Measurements from ENCODE around the gene LCE2A.

Gene LCE2A

GRCh38 chr1:152728986-152729385 lies 30.8 kb downstream of the LCE2A start:
- no peak for TF ChIP-seq EZH2phosphoT487 (IDR thresholded peaks at IDR 0.05; ENCODE audit: borderline replicate concordance)
- TF ChIP-seq, protein P1, sequence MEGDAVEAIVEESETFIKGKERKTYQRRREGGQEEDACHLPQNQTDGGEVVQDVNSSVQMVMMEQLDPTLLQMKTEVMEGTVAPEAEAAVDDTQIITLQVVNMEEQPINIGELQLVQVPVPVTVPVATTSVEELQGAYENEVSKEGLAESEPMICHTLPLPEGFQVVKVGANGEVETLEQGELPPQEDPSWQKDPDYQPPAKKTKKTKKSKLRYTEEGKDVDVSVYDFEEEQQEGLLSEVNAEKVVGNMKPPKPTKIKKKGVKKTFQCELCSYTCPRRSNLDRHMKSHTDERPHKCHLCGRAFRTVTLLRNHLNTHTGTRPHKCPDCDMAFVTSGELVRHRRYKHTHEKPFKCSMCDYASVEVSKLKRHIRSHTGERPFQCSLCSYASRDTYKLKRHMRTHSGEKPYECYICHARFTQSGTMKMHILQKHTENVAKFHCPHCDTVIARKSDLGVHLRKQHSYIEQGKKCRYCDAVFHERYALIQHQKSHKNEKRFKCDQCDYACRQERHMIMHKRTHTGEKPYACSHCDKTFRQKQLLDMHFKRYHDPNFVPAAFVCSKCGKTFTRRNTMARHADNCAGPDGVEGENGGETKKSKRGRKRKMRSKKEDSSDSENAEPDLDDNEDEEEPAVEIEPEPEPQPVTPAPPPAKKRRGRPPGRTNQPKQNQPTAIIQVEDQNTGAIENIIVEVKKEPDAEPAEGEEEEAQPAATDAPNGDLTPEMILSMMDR (conservative IDR thresholded peaks at IDR 0.05; ENCODE audit: low read length) = no peak
- Histone ChIP-seq H3K4me2 (ENCODE audit: low read depth, low read length, poor library complexity, severe bottlenecking) (no peak overlapping the region), H3F3A (ENCODE audit: low read depth) (no peaks in the 10 kb centered on the region), H3K9me3 (ENCODE audit: insufficient read depth, low read depth, low read length) (no peaks in the 10 kb centered on the region), H3K27me3 (ENCODE audit: insufficient read depth, low read length, poor library complexity, severe bottlenecking) (no peaks in the 10 kb centered on the region), H3K79me2 (ENCODE audit: insufficient read depth, low read length) (no peaks in the 10 kb centered on the region), H3K9ac (ENCODE audit: low read depth, low read length, poor library complexity, severe bottlenecking) (no peak overlapping the region), H3K4me3 (ENCODE audit: low read length, poor library complexity, severe bottlenecking) (no peak overlapping the region), H4K20me1 (ENCODE audit: insufficient read depth, low read length, poor library complexity, severe bottlenecking) (no peaks in the 10 kb centered on the region), H3K9me2 (replicated peaks; ENCODE audit: low read depth, low read length) (no peaks in the 10 kb centered on the region), H3K36me3 (ENCODE audit: insufficient read depth, low read length) (no peaks in the 10 kb centered on the region), H3K4me1 (ENCODE audit: insufficient read depth, low read length, poor library complexity, severe bottlenecking) (no peaks in the 10 kb centered on the region), H2AFZ (ENCODE audit: low read length) (no peak overlapping the region)

- Histone ChIP-seq H3K4me2 (ENCODE audit: low read depth, low read length, poor library complexity, severe bottlenecking) (no peak overlapping the region), H3K4me3 (ENCODE audit: low read length, poor library complexity, severe bottlenecking) (no peak overlapping the region), H3K9me3 (ENCODE audit: insufficient read depth, low read depth, low read length) (no peaks in the 10 kb centered on the region), H3K36me3 (ENCODE audit: insufficient read depth, low read length) (no peaks in the 10 kb centered on the region), H4K20me1 (ENCODE audit: insufficient read depth, low read length, poor library complexity, severe bottlenecking) (no peaks in the 10 kb centered on the region), H3K79me2 (ENCODE audit: insufficient read depth, low read length) (no peaks in the 10 kb centered on the region), H2AFZ (ENCODE audit: low read length) (no peak overlapping the region), H3K9me2 (replicated peaks; ENCODE audit: low read depth, low read length) (no peaks in the 10 kb centered on the region), H3K27me3 (ENCODE audit: insufficient read depth, low read length, poor library complexity, severe bottlenecking) (no peaks in the 10 kb centered on the region), H3K9ac (ENCODE audit: low read depth, low read length, poor library complexity, severe bottlenecking) (no peak overlapping the region), H3K4me1 (ENCODE audit: insufficient read depth, low read length, poor library complexity, severe bottlenecking) (no peaks in the 10 kb centered on the region), H3F3A (ENCODE audit: low read depth) (no peaks in the 10 kb centered on the region)
- TF ChIP-seq, protein P1 (conservative IDR thresholded peaks at IDR 0.05; ENCODE audit: low read length) = peak; percentile 70
- no peak for TF ChIP-seq EZH2phosphoT487 (IDR thresholded peaks at IDR 0.05; ENCODE audit: borderline replicate concordance)
These were observed 37.5 kb downstream of the LCE2A start for GRCh38 chr1:152735648-152736047.

DNA sequence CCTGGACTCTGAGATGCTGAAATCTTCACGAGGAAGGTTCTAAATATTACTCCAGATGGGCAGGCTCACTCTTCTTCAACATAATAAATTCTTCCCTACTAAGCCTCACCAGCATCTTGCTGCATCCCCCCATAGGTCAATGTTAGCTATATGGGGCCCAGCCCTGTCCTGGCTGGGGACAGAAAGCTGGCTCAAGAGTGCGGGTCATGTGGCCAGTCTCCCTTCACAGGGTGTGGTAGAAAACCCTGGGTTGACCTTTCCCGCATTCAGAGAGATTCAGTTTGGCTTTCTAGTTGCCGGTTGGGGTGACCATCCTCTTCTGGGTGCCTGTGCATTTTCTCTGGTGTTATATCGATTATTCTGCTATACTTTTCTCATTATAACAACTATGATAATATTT lies 39.9 kb downstream of the LCE2A start:
- H3K27me3 ChIP-seq (ENCODE audit: insufficient read depth, low read length, poor library complexity, severe bottlenecking) = no peaks in the 10 kb centered on the region
- no peaks in the 10 kb centered on the region for H3K9me2 ChIP-seq (replicated peaks; ENCODE audit: low read depth, low read length)
- no peaks in the 10 kb centered on the region for H4K20me1 ChIP-seq (ENCODE audit: insufficient read depth, low read length, poor library complexity, severe bottlenecking)
- no peaks in the 10 kb centered on the region for H3K4me1 ChIP-seq (ENCODE audit: insufficient read depth, low read length, poor library complexity, severe bottlenecking)
- TF ChIP-seq, protein P1 (conservative IDR thresholded peaks at IDR 0.05; ENCODE audit: low read length) = no peak
- no peak for TF ChIP-seq EZH2phosphoT487 (IDR thresholded peaks at IDR 0.05; ENCODE audit: borderline replicate concordance)
- no peak overlapping the region for H3K4me3 ChIP-seq (ENCODE audit: low read length, poor library complexity, severe bottlenecking)
- H3K79me2 ChIP-seq (ENCODE audit: insufficient read depth, low read length) = no peaks in the 10 kb centered on the region
- H3K9me3 ChIP-seq (ENCODE audit: insufficient read depth, low read depth, low read length) = no peaks in the 10 kb centered on the region
- H3K36me3 ChIP-seq (ENCODE audit: insufficient read depth, low read length) = no peaks in the 10 kb centered on the region
- no peak overlapping the region for H3K4me2 ChIP-seq (ENCODE audit: low read depth, low read length, poor library complexity, severe bottlenecking)
- no peak overlapping the region for H2AFZ ChIP-seq (ENCODE audit: low read length)
- H3F3A ChIP-seq (ENCODE audit: low read depth) = no peaks in the 10 kb centered on the region
- H3K9ac ChIP-seq (ENCODE audit: low read depth, low read length, poor library complexity, severe bottlenecking) = no peak overlapping the region

Data from Loucy (cell line).